Endothelial cell of umbilical vein (primary cell): ENCODE data around the gene RUNX2. TPM values are rescaled to one million over a fixed set of nuclear protein-coding genes. Genes with fewer than 3 reads are reported as not detected.

Source experiments
- BruUV-seq: library from RNA; stranded (reverse); fragments of 400-500 nt; replicated peaks from 2 replicates; lab custom pipeline; 2021; lab: Mats Ljungman, UMichigan
- CTCF ChIA-PET: fragments of 300-600, 350-600 bp; sonication (Branson Sonifier 250); formaldehyde crosslinking; loops from one replicate; lab custom pipeline; 2021; ENCODE audit warnings: antibody characterized with exemption, inconsistent platforms; lab: Charles Lee
- POLR2A ChIA-PET: fragments of 300-600, 350-600 bp; sonication (Branson Sonifier 250); formaldehyde crosslinking; loops from one replicate; lab custom pipeline; 2021; ENCODE audit warnings: antibody characterized with exemption, inconsistent platforms; lab: Charles Lee
- DNase-seq: peaks from one replicate; pipeline ENCODE4 v3.0.0-alpha.2; 2011; ENCODE audit warnings: low read depth, low spot score
- FAIRE-seq: peaks from 2 replicates; lab custom pipeline; 2011; peaks lifted over from hg19 to GRCh38; lab: Jason Lieb, UNC
- H2AFZ ChIP-seq: 2 replicates; pipeline ENCODE4 v1.6.0; 2012; ENCODE audit warnings: low read depth, low read length, control low read depth, inconsistent platforms
- H3K27ac ChIP-seq: 2 replicates; pipeline ENCODE4 v1.5.1; 2011; ENCODE audit warnings: low read depth, mild to moderate bottlenecking, control low read depth, low read length, moderate library complexity; ENCODE audit not compliant: insufficient read depth
- H3K27me3 ChIP-seq, 2 experiments: 2 replicates each; pipeline versions ENCODE4 v1.6.0 to v1.6.1; 2011; ENCODE audit warnings: low read length in 2 of 2, mixed read lengths in 1 of 2; ENCODE audit not compliant: control insufficient read depth in 2 of 2, insufficient read depth in 2 of 2
- H3K36me3 ChIP-seq, 2 experiments: 2 replicates in 1 of 2; 3 replicates in 1 of 2; pipeline ENCODE4 v1.5.1; 2011; ENCODE audit warnings: low read length in 2 of 2, mild to moderate bottlenecking in 1 of 2, moderate library complexity in 1 of 2; ENCODE audit not compliant: control insufficient read depth in 2 of 2, insufficient read depth in 2 of 2; ENCODE audit errors: extremely low read depth in 1 of 2
- H3K4me1 ChIP-seq: 3 replicates; pipeline ENCODE4 v1.5.1; 2011; ENCODE audit warnings: mild to moderate bottlenecking, low read length; ENCODE audit not compliant: control insufficient read depth, insufficient read depth; ENCODE audit errors: extremely low read depth
- H3K4me2 ChIP-seq: 2 replicates; pipeline ENCODE4 v1.6.1; 2011; ENCODE audit warnings: low read length, control low read depth, mixed read lengths; ENCODE audit not compliant: insufficient read depth
- H3K4me3 ChIP-seq, 3 experiments: fragments of 200-600 bp in 1 of 3; sonication (generic), shearing (Covaris generic) in 1 of 3; replicated peaks in 1 of 3; 2 replicates each; pipeline ENCODE4 v1.5.1; 2011 to 2016; ENCODE audit warnings: control low read depth in 3 of 3, low read length in 3 of 3, mild to moderate bottlenecking in 2 of 3, inconsistent platforms in 1 of 3, low read depth in 1 of 3, moderate library complexity in 1 of 3; ENCODE audit not compliant: insufficient read depth in 1 of 3
- H3K79me2 ChIP-seq: 2 replicates; pipeline ENCODE4 v1.6.0; 2012; ENCODE audit warnings: low read length, inconsistent platforms; ENCODE audit not compliant: control insufficient read depth, insufficient read depth
- H3K9ac ChIP-seq: replicated peaks from 2 replicates; pipeline ENCODE3; 2011; ENCODE audit warnings: low read length, control low read depth; ENCODE audit not compliant: insufficient read depth; ENCODE audit errors: extremely low read depth
- H3K9me1 ChIP-seq: replicated peaks from 3 replicates; pipeline ENCODE4 v1.6.0; 2011; ENCODE audit warnings: mild to moderate bottlenecking, low read length; ENCODE audit not compliant: control insufficient read depth, insufficient read depth; ENCODE audit errors: extremely low read depth
- H3K9me3 ChIP-seq: replicated peaks from 2 replicates; pipeline ENCODE4 v1.5.1; 2012; ENCODE audit warnings: low read length, inconsistent platforms; ENCODE audit not compliant: control insufficient read depth, insufficient read depth
- H4K20me1 ChIP-seq: replicated peaks from 2 replicates; pipeline ENCODE3; 2011; ENCODE audit warnings: mild to moderate bottlenecking, low read length; ENCODE audit not compliant: control insufficient read depth, insufficient read depth; ENCODE audit errors: extremely low read depth
- EZH2 ChIP-seq: IDR thresholded peaks from 2 replicates; pipeline ENCODE4 v1.6.1; 2012; ENCODE audit warnings: borderline replicate concordance, low read depth, mild to moderate bottlenecking, moderate library complexity, low read length, inconsistent platforms; ENCODE audit not compliant: severe bottlenecking
- FOS ChIP-seq: IDR thresholded peaks from 2 replicates; pipeline ENCODE4 v1.6.1; 2011; ENCODE audit warnings: mild to moderate bottlenecking, low read length, moderate library complexity, borderline replicate concordance; ENCODE audit not compliant: insufficient read depth
- GATA2 ChIP-seq: IDR thresholded peaks from 2 replicates; pipeline ENCODE4 v1.7.0; 2011; ENCODE audit warnings: low read depth, mild to moderate bottlenecking, moderate library complexity, mixed read lengths, low read length; ENCODE audit not compliant: insufficient read length, insufficient read depth
- JUN ChIP-seq: IDR thresholded peaks from 2 replicates; pipeline ENCODE4 v1.6.1; 2011; ENCODE audit warnings: borderline replicate concordance, low read depth; ENCODE audit not compliant: insufficient read length, insufficient read depth
- MYC ChIP-seq: IDR thresholded peaks from one replicate; pipeline ENCODE4 v1.6.1; 2011; ENCODE audit warnings: mild to moderate bottlenecking, low read depth, low read length
- POLR2A ChIP-seq: IDR thresholded peaks from 2 replicates; pipeline ENCODE4 v1.6.1; 2012; ENCODE audit warnings: low read depth, mild to moderate bottlenecking, control low read depth, low read length
- POLR2AphosphoS5 ChIP-seq: IDR thresholded peaks from 2 replicates; pipeline ENCODE4 v1.6.1; 2012; ENCODE audit warnings: low read depth, mild to moderate bottlenecking, control low read depth, low read length, moderate library complexity; ENCODE audit not compliant: insufficient read depth
- dilution Hi-C: fragments of 300-500 bp; cut with MboI; formaldehyde crosslinking; loops from one replicate; pipeline ENCODE4 v1.15.0; 2019; ENCODE audit warnings: low sequenced_read_pairs; ENCODE audit not compliant: extremely low pct_ligation_motif_present
- intact Hi-C: fragments of 100-400 bp; cut with micrococcal nuclease; formaldehyde crosslinking; loops from one replicate; pipeline ENCODE4 v1.10.0; 2022
- polyA plus RNA-seq, 4 experiments: library from polyadenylated mRNA; depleted of rRNA in 3 of 4; stranded (reverse) in 3 of 4; unstranded in 1 of 4; fragments of >200 nt; gene quantifications; 2 replicates each; pipeline versions ENCODE4 v1.2.1 to v1.2.3, GENCODE V29; 2011 to 2012; ENCODE audit warnings: missing spikeins in 1 of 4
- total RNA-seq: library from RNA; stranded (reverse); gene quantifications from 2 replicates; pipeline ENCODE4 v1.2.3, GENCODE V29; 2021
- TF ChIP-seq, protein P1 (sequence below), 2 donors: IDR thresholded peaks; 1 replicate in 1 of 2; 2 replicates in 1 of 2; pipeline ENCODE4 v1.5.1; 2011; ENCODE audit warnings: low read length in 2 of 2, mild to moderate bottlenecking in 2 of 2, moderate library complexity in 2 of 2, control low read depth in 1 of 2, inconsistent platforms in 1 of 2, low read depth in 1 of 2; ENCODE audit not compliant: insufficient read depth in 1 of 2; ENCODE audit errors: extremely low read depth in 1 of 2
- TF ChIP-seq, protein P2 (sequence below): IDR thresholded peaks from 2 replicates; pipeline ENCODE4 v1.6.1; 2011; ENCODE audit not compliant: insufficient read depth, insufficient read length

Gene RUNX2
- total and polyA plus RNA-seq, 2 donors (not counting 3 experiments of a cell fraction or from before 2014, with no cell fraction given): 0.06 TPM; not detected in 1

DNA sequence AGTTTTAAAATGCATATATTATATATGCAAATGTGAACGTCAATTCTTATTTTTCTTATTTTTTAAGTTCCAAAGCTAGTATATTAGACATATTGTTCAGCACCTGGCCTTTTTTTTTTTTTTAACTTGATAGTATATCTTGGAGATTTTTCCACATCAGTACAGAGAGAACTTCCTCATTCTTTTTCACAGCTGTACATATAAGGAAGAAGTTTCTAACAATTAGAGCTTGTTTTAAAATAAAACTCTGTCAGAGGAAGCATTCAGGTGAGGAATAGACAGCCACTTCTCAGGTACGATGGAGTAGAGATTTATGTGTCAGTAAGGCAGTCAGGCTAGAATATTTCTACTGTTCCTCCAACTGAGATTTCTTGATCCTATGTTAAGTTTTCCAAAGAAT, 282.7 kb downstream of the RUNX2 start:
- intact Hi-C loops: no loop called here
- no TSS peak for BruUV-seq
- H3K9me1 ChIP-seq: no peaks in the 10 kb centered on the region
- DNase-seq (no peak), FAIRE-seq (no peak)
- POLR2A ChIA-PET: no interaction called here
- no peaks in the 10 kb centered on the region for H3K79me2 ChIP-seq
- no peak for TF ChIP-seq EZH2
- no peak for TF ChIP-seq POLR2AphosphoS5
- TF ChIP-seq POLR2A: no peak
- TF ChIP-seq FOS: no peak
- no peak for TF ChIP-seq JUN
- TF ChIP-seq, protein P1, sequence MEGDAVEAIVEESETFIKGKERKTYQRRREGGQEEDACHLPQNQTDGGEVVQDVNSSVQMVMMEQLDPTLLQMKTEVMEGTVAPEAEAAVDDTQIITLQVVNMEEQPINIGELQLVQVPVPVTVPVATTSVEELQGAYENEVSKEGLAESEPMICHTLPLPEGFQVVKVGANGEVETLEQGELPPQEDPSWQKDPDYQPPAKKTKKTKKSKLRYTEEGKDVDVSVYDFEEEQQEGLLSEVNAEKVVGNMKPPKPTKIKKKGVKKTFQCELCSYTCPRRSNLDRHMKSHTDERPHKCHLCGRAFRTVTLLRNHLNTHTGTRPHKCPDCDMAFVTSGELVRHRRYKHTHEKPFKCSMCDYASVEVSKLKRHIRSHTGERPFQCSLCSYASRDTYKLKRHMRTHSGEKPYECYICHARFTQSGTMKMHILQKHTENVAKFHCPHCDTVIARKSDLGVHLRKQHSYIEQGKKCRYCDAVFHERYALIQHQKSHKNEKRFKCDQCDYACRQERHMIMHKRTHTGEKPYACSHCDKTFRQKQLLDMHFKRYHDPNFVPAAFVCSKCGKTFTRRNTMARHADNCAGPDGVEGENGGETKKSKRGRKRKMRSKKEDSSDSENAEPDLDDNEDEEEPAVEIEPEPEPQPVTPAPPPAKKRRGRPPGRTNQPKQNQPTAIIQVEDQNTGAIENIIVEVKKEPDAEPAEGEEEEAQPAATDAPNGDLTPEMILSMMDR (IDR thresholded peaks at IDR 0.05; ENCODE audit: extremely low read depth in 1 of 2, insufficient read depth in 1 of 2, low read depth in 1 of 2, low read length in 2 of 2): no peak
- no peak for TF ChIP-seq MYC
- peaks cover 25 to 36% of the 10 kb centered on the region in 2 experiments for H3K27me3 ChIP-seq
- CTCF ChIA-PET: no interaction called here
- no peak overlapping the region for H2AFZ ChIP-seq
- no peaks in the 10 kb centered on the region for H3K36me3 ChIP-seq
- dilution Hi-C loops: no loop called here
- no peaks in the 10 kb centered on the region for H3K4me1 ChIP-seq
- H4K20me1 ChIP-seq: no peaks in the 10 kb centered on the region
- H3K27ac ChIP-seq: no peak overlapping the region
- no peaks in the 10 kb centered on the region for H3K9me3 ChIP-seq
- no peak overlapping the region for H3K9ac ChIP-seq
- no peak overlapping the region for H3K4me2 ChIP-seq
- no peak overlapping the region for H3K4me3 ChIP-seq

DNA sequence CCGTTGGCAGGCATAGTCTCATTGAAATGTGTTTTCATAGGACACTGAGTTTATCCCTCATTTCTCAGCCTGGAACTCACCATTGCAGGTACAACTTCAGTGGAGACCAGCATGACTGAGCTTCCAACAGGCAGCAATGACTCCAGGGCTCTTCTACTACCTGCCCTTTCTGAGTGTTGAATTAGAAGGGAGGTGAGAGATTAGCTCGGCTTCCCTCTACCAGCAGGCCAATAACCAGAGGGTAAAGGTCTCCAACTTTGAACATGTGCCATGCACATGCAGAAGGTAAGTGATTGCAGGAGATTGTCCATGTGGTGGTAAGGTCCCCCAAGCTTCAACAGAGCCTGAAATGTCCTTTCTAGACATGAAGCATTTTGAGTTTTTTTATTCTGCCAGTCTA, 283.4 kb downstream of the RUNX2 start:
- dilution Hi-C loops: no loop called here
- H3K9me1 ChIP-seq: no peaks in the 10 kb centered on the region

More for the DNA sequence above, 283.4 kb downstream of the RUNX2 start:
- Histone ChIP-seq H3K27ac (no peak overlapping the region), H3K4me3 (no peak overlapping the region), H3K9me3 (no peaks in the 10 kb centered on the region), H4K20me1 (no peaks in the 10 kb centered on the region), H3K36me3 (no peaks in the 10 kb centered on the region), H3K4me1 (no peaks in the 10 kb centered on the region), H3K27me3 (peaks cover 25 to 37% of the 10 kb centered on the region in 2 experiments), H3K79me2 (no peaks in the 10 kb centered on the region), H3K4me2 (no peak overlapping the region), H3K9ac (no peak overlapping the region), H2AFZ (no peak overlapping the region)
- ChIA-PET POLR2A (no interaction called here), CTCF (interaction anchor here (0.9 kb wide), 1 partner anchor 103 kb away, joined by 3 read pairs; no protein-coding TSS in a partner anchor)
- intact Hi-C loops: no loop called here
- no TSS peak for BruUV-seq
- no peak for DNase-seq
- FAIRE-seq: no peak
- no peak for TF ChIP-seq FOS
- no peak for TF ChIP-seq JUN
- TF ChIP-seq EZH2: no peak
- no peak for TF ChIP-seq GATA2
- TF ChIP-seq, protein P2, sequence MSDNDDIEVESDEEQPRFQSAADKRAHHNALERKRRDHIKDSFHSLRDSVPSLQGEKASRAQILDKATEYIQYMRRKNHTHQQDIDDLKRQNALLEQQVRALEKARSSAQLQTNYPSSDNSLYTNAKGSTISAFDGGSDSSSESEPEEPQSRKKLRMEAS: no peak
- no peak for TF ChIP-seq MYC
